Esophagus muscularis mucosa (tissue), 4 donors: Measurements from ENCODE around the gene ELAVL4.

Experiments
- CTCF ChIP-seq, 3 experiments: fragments of 200-600 bp in 2 of 3; fragments of 450-650 bp in 1 of 3; sonication (generic) in 2 of 3; IDR thresholded peaks; one replicate each; pipeline ENCODE4 v1.5.1; 2017 to 2019; ENCODE audit warnings: antibody characterized with exemption in 3 of 3, mild to moderate bottlenecking in 2 of 3, moderate library complexity in 1 of 3
- EP300 ChIP-seq: sonication (generic); formaldehyde crosslinking; IDR thresholded peaks from one replicate; pipeline ENCODE4 v1.6.1; 2017; ENCODE audit warnings: antibody characterized with exemption
- POLR2A ChIP-seq: fragments of 450-650 bp; IDR thresholded peaks from one replicate; pipeline ENCODE4 v1.6.1; 2017; ENCODE audit warnings: antibody characterized with exemption, moderate library complexity, mild to moderate bottlenecking, low read depth
- POLR2AphosphoS5 ChIP-seq, 2 donors: sonication (generic); formaldehyde crosslinking; IDR thresholded peaks; one replicate each; pipeline ENCODE4 v1.6.1; 2017; ENCODE audit warnings: antibody characterized with exemption in 2 of 2

GRCh38 chr1:50231209-50231608 lies 122.5 kb downstream of the ELAVL4 start:
- no peak for TF ChIP-seq POLR2A
- no peak for TF ChIP-seq CTCF (IDR thresholded peaks at IDR 0.05)
- no peak for TF ChIP-seq EP300
- no peak for TF ChIP-seq POLR2AphosphoS5 (IDR thresholded peaks at IDR 0.05)
